ENCODE results near the gene AP5S1. TPM values are rescaled to one million over a fixed set of nuclear protein-coding genes. Genes with fewer than 3 reads are reported as not detected.

Gene AP5S1
- total RNA-seq, 1 donor from 2014 or later, result 12.8 TPM

DNA sequence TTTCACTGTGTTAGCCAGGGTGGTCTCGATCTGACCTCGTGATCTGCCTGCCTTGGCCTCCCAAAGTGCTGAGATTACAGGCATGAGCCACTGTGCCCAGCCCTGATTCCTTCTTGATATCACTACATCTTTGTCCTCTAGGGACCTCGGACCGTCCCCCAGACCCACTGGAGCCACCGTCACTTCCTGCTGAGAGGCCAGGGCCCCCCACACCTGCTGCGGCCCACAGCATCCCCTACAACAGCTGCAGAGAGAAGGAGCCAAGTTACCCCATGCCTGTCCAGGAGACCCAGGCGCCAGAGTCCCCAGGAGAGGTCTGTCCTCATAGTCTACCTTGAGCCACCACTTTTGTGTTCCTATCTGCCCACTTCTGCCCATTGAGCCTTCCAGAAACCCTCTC lies 40.8 kb downstream of the AP5S1 start:
- no peaks in the 10 kb centered on the region for H3K9me3 Mint-ChIP-seq
- peaks cover 25% of the 10 kb centered on the region for H3K36me3 Mint-ChIP-seq (ENCODE audit: low read depth)
- H3K27ac Mint-ChIP-seq (ENCODE audit: unreplicated experiment), result no peak overlapping the region
- H3K4me3 Mint-ChIP-seq, result no peak overlapping the region
- DNase-seq (ENCODE audit: low read depth, low spot score), result no peak
- no peaks in the 10 kb centered on the region for H3K27me3 Mint-ChIP-seq (ENCODE audit: low read depth)
- H3K4me1 Mint-ChIP-seq, result no peaks in the 10 kb centered on the region
- TF ChIP-seq, protein P1, sequence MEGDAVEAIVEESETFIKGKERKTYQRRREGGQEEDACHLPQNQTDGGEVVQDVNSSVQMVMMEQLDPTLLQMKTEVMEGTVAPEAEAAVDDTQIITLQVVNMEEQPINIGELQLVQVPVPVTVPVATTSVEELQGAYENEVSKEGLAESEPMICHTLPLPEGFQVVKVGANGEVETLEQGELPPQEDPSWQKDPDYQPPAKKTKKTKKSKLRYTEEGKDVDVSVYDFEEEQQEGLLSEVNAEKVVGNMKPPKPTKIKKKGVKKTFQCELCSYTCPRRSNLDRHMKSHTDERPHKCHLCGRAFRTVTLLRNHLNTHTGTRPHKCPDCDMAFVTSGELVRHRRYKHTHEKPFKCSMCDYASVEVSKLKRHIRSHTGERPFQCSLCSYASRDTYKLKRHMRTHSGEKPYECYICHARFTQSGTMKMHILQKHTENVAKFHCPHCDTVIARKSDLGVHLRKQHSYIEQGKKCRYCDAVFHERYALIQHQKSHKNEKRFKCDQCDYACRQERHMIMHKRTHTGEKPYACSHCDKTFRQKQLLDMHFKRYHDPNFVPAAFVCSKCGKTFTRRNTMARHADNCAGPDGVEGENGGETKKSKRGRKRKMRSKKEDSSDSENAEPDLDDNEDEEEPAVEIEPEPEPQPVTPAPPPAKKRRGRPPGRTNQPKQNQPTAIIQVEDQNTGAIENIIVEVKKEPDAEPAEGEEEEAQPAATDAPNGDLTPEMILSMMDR (conservative IDR thresholded peaks at IDR 0.05), result no peak

DNA sequence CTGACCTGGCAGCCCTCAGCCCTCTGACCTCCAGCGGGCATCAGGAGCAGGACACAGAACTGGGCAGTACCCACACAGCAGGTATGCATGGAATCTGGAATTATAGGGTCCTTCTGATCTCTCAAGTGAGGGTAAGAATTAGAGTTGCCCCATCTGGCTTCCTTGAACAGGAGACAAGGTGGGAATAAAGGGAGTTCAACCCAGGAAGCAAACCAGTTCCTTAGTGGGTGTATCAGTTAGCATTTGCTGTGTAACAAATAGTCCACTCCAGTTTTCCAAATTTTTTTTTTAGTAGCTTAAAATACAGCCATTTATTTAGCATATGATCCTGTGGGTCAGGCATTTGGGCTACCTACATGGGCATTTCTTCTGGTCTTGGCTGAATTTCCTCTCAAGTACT lies 42.0 kb downstream of the AP5S1 start:
- H3K9me3 Mint-ChIP-seq, result no peaks in the 10 kb centered on the region
- peaks cover 23% of the 10 kb centered on the region for H3K36me3 Mint-ChIP-seq (ENCODE audit: low read depth)
- no peak for DNase-seq (ENCODE audit: low read depth, low spot score)
- H3K4me3 Mint-ChIP-seq, result no peak overlapping the region
- no peak overlapping the region for H3K27ac Mint-ChIP-seq (ENCODE audit: unreplicated experiment)
- no peaks in the 10 kb centered on the region for H3K4me1 Mint-ChIP-seq
- TF ChIP-seq, protein P1 (conservative IDR thresholded peaks at IDR 0.05), result no peak
- H3K27me3 Mint-ChIP-seq (ENCODE audit: low read depth), result no peaks in the 10 kb centered on the region

DNA sequence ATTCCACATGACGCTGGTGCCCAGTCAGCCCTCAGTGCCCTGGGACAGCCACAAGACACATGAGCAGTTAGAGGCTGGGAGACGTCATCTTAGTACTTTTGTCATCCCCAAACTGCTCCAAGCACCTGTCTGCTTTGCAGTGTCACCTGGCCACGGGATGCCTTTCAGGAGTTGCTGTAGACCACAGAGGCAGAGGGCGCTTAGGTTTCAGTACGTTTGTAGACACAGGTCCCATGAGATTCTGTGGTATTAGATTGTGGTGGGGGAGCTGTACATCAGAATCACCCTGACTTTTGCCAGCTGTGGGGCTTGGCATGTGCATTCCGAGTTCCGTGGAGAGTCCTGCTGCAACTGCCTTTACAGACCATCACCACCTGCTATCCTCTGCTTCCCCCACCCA lies 43.0 kb downstream of the AP5S1 start:
- no peaks in the 10 kb centered on the region for H3K4me1 Mint-ChIP-seq
- peaks cover 23% of the 10 kb centered on the region for H3K36me3 Mint-ChIP-seq (ENCODE audit: low read depth)
- no peak for DNase-seq (ENCODE audit: low read depth, low spot score)

DNA sequence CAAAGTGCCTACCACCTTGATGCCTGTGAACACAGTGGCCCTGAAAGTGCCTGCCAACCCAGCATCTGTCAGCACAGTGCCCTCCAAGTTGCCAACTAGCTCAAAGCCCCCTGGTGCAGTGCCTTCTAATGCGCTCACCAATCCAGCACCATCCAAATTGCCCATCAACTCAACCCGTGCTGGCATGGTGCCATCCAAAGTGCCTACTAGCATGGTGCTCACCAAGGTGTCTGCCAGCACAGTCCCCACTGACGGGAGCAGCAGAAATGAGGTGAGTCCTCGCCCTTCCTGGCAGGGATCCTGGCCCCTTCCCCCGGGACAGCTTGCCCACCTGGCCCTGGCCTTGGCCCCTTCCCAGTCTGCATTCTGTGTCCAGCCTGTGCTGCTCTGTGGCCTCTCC lies 44.2 kb downstream of the AP5S1 start:
- Mint-ChIP-seq H3K4me3 (no peak overlapping the region), H3K4me1 (no peaks in the 10 kb centered on the region), H3K9me3 (no peaks in the 10 kb centered on the region), H3K27me3 (ENCODE audit: low read depth) (no peaks in the 10 kb centered on the region), H3K27ac (ENCODE audit: unreplicated experiment) (no peak overlapping the region), H3K36me3 (ENCODE audit: low read depth) (peaks cover 23% of the 10 kb centered on the region)
- DNase-seq (ENCODE audit: low read depth, low spot score), result no peak
- TF ChIP-seq, protein P1 (conservative IDR thresholded peaks at IDR 0.05), result no peak

More for the DNA sequence above, 43.0 kb downstream of the AP5S1 start:
- Mint-ChIP-seq H3K4me3 (no peak overlapping the region), H3K27ac (ENCODE audit: unreplicated experiment) (no peak overlapping the region), H3K27me3 (ENCODE audit: low read depth) (no peaks in the 10 kb centered on the region), H3K9me3 (no peaks in the 10 kb centered on the region)
- TF ChIP-seq, protein P1 (conservative IDR thresholded peaks at IDR 0.05), result no peak

DNA sequence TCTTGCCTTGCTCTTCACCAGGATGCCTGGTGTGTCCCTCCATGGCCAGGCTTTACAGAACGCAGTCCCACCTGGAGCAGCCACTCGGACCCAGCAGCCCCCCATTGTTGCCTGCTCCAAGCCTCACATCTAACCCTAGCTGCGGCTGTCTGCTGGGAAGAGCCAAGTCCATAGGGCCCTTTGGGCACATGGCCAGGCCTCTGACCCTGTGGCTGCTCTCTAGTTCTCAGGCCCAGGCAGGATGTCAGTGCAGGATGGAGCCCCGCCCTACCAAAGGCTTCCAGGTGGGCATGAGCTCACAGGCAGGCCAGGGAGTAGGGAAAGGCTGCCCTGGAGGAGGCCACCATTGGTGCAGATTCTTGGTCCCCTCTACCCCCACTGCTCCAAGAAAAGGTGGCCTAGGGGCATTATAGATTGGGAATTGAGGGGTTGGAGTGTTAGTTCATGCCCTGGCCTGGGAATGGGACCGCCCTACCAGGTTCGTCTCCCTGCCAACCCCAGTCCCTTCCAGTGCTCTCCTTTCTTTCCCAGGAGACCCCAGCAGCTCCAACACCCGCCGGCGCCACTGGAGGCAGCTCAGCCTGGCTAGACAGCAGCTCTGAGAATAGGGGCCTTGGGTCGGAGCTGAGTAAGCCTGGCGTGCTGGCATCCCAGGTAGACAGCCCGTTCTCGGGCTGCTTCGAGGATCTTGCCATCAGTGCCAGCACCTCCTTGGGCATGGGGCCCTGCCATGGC lies 45.0 kb downstream of the AP5S1 start:
- TF ChIP-seq, protein P1 (conservative IDR thresholded peaks at IDR 0.05), result no peak
- no peak for DNase-seq (ENCODE audit: low read depth, low spot score)
- Mint-ChIP-seq H3K4me3 (no peak overlapping the region), H3K27me3 (ENCODE audit: low read depth) (no peaks in the 10 kb centered on the region), H3K4me1 (no peaks in the 10 kb centered on the region), H3K9me3 (no peaks in the 10 kb centered on the region), H3K27ac (ENCODE audit: unreplicated experiment) (no peak overlapping the region), H3K36me3 (ENCODE audit: low read depth) (peaks cover 23% of the 10 kb centered on the region)

All from neural crest cell (in vitro differentiated cells).